Smooth muscle cell of the brain vasculature (primary cell): ENCODE measurements around the gene WWC2.

Experiments
- DNase-seq: peaks from one replicate; pipeline ENCODE4 v3.0.0-alpha.2; 2012; ENCODE audit warnings: low read depth, low spot score

The WWC2 gene

GRCh38 chr4:183328832-183329231 lies 229.8 kb downstream of the WWC2 start:
- DNase-seq, result no peak

- no peak for DNase-seq
Observed at GRCh38 chr4:183329244-183329643, 230.2 kb downstream of the WWC2 start.

GRCh38 chr4:183329954-183330742 lies 231.1 kb downstream of the WWC2 start:
- DNase-seq, result no peak

GRCh38 chr4:183330841-183331240 lies 231.8 kb downstream of the WWC2 start:
- DNase-seq, result no peak

GRCh38 chr4:183332447-183332846 lies 233.4 kb downstream of the WWC2 start:
- no peak for DNase-seq

- no peak for DNase-seq
Observed at GRCh38 chr4:183333202-183333601, 234.1 kb downstream of the WWC2 start.

GRCh38 chr4:183333983-183334382 lies 234.9 kb downstream of the WWC2 start:
- DNase-seq, result no peak

- DNase-seq, result peak; percentile 15
Observed at GRCh38 chr4:183335369-183335940, 236.4 kb downstream of the WWC2 start.

GRCh38 chr4:183337349-183337748 lies 238.3 kb downstream of the WWC2 start:
- no peak for DNase-seq

- no peak for DNase-seq
Observed at GRCh38 chr4:183337833-183338232, 238.8 kb downstream of the WWC2 start.

- DNase-seq, result no peak
Observed at GRCh38 chr4:183342541-183343533, 243.8 kb downstream of the WWC2 start.

- DNase-seq, result no peak
Observed at GRCh38 chr4:183343730-183344129, 244.7 kb downstream of the WWC2 start.

- DNase-seq, result no peak
Observed at GRCh38 chr4:183344523-183345255, 245.6 kb downstream of the WWC2 start.

GRCh38 chr4:183345261-183345660 lies 246.2 kb downstream of the WWC2 start:
- DNase-seq, result no peak

- DNase-seq, result no peak
Observed at GRCh38 chr4:183347146-183347545, 248.1 kb downstream of the WWC2 start.

GRCh38 chr4:183347566-183347965 lies 248.5 kb downstream of the WWC2 start:
- no peak for DNase-seq

- no peak for DNase-seq
Observed at GRCh38 chr4:183348136-183348535, 249.1 kb downstream of the WWC2 start.

GRCh38 chr4:183348706-183349659 lies 249.9 kb downstream of the WWC2 start:
- no peak for DNase-seq

- no peak for DNase-seq
Observed at GRCh38 chr4:183349673-183350072, 250.6 kb downstream of the WWC2 start.

GRCh38 chr4:183350317-183351071 lies 251.4 kb downstream of the WWC2 start:
- no peak for DNase-seq
